ENCODE data around the gene ZNF292. TPM values are rescaled to one million over a fixed set of nuclear protein-coding genes. Genes with fewer than 3 reads are reported as not detected.

ZNF292 gene
- total and polyA plus RNA-seq, 10 of the 15 experiments (the other 5 are each of a cell fraction or from before 2014, with no cell fraction given), result 11.1 to 57.6 (median 30.6) TPM

DNA sequence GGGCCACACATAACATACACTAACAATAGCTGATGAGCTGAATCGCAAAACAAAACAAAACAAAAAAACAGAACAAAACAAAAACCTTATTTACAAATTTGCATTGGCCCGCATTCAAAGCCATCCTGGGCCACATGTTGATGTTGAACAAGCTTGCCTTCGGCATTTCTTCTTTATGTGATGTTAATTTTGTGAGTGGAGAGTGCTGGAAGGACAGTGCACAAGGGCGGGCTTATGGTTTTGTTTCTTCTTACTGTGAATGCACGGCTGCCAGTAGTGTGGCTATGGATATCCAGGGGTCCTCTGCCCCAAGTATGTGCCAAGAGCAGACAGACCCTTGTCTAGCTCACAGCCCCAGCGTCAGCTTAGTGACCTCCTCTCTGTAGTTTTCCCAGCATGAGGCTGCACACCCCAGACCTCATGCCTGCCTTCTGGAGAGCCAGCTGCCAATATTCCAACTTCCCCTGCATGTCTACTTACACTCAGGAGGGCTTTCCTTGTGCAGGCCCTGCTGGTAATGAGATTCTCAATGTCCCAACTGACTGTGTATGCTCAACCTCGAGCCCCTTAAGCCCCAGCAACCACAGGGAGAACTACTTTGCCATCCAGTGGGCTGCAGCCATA lies 24.9 kb downstream of the ZNF292 start (continued):
- TF ChIP-seq CUX1 (IDR thresholded peaks at IDR 0.05; ENCODE audit: insufficient replicate concordance, low read depth, low read length) (no peak), MTA2 (IDR thresholded peaks at IDR 0.05; ENCODE audit: low read depth) (no peak)

- BruUV-seq (replicated peaks), result no TSS peak
- ATAC-seq, result peak; percentile 30
- 0 out of 2 replicates have a peak overlapping the region, but pooled peaks have one; percentile 13 for H3K4me3 ChIP-seq
- SMC1A ChIA-PET (ENCODE audit: uncharacterized antibody, unreplicated experiment), result interaction anchor here (0.8 to 1.5 kb wide), 13 partner anchors 8 to 28 kb away, joined by 3 to 13 read pairs (median 4); partner anchors contain the start of gene ZNF292
- no peak for FAIRE-seq
- H3K27me3 ChIP-seq (replicated peaks in 1 of 2; ENCODE audit: control insufficient read depth in 2 of 2, insufficient read depth in 2 of 2, low read length in 1 of 2), result no peaks in the 10 kb centered on the region
- peaks cover 95% of the 10 kb centered on the region for H3K79me2 ChIP-seq (ENCODE audit: control insufficient read depth, insufficient read depth, low read length)
- peak; percentile 69; the same call in 1 of the 2 replicates for TF ChIP-seq SMARCA5 (IDR thresholded peaks at IDR 0.05)
- TF ChIP-seq ZNF24 (IDR thresholded peaks at IDR 0.05), result peak; percentile 44; the same call in 1 of the 2 replicates
- no peak for TF ChIP-seq POU2F2 (IDR thresholded peaks at IDR 0.05; ENCODE audit: borderline replicate concordance, low read depth, low read length)
- no peak for TF ChIP-seq ZNF384 (IDR thresholded peaks at IDR 0.05; ENCODE audit: borderline replicate concordance, low read depth, low read length)
- no peak for TF ChIP-seq GABPA (IDR thresholded peaks at IDR 0.05; ENCODE audit: low read depth)
- no peak for TF ChIP-seq RAD51 (IDR thresholded peaks at IDR 0.05)
- 0 out of 2 replicates have a peak, but pooled peaks have one; percentile 18 for TF ChIP-seq NR2F1 (conservative IDR thresholded peaks at IDR 0.05)
- TF ChIP-seq ZNF207 (IDR thresholded peaks at IDR 0.05; ENCODE audit: borderline replicate concordance), result no peak
- no peak for TF ChIP-seq CBFB (IDR thresholded peaks at IDR 0.05; ENCODE audit: low read depth)
- TF ChIP-seq LARP7 (IDR thresholded peaks at IDR 0.05), result no peak
- TF ChIP-seq NR2C2 (IDR thresholded peaks at IDR 0.05; ENCODE audit: borderline replicate concordance, control insufficient read depth, insufficient read length, low read depth), result no peak
- no peak for TF ChIP-seq ATF7 (IDR thresholded peaks at IDR 0.05; ENCODE audit: low read depth)
- TF ChIP-seq DPF2 (IDR thresholded peaks at IDR 0.05), result 0 out of 2 replicates have a peak, but pooled peaks have one; percentile 22
- in situ Hi-C loops (cut with MboI), result no loop called here
- RAD21 ChIA-PET (ENCODE audit: unreplicated experiment), result interaction anchor here (0.7 to 1.2 kb wide), 6 partner anchors 8 to 516 kb away, joined by 3 to 8 read pairs (median 4); no protein-coding TSS in a partner anchor
- no peak overlapping the region for H2AFZ ChIP-seq (ENCODE audit: control insufficient read depth, low read depth, low read length)
- H4K20me1 ChIP-seq (ENCODE audit: control insufficient read depth, insufficient read depth), result peaks cover 10% of the 10 kb centered on the region
- CTCF ChIA-PET, result interaction anchor here (1.1 kb wide), 1 partner anchor 103 kb away, joined by 3 read pairs; no protein-coding TSS in a partner anchor
- H3K4me2 ChIP-seq (ENCODE audit: control insufficient read depth, insufficient read depth), result peak overlapping the region; percentile 26
- WGBS (ENCODE audit: insufficient coverage, insufficient replicate concordance, low lambda C conversion rate, missing lambda C conversion rate), result 49% methylated on average over 6 of the region's 6 CpGs
- H3K9me3 ChIP-seq (replicated peaks; ENCODE audit: control insufficient read depth, insufficient read depth, low read length), result no peaks in the 10 kb centered on the region; the same call in 1 of the 3 replicates
- no peak overlapping the region for H3K9ac ChIP-seq (ENCODE audit: control insufficient read depth, insufficient read depth, low read length)
- POLR2A ChIA-PET, result interaction anchor here (0.6 to 1.5 kb wide), 4 partner anchors 9 to 1897 kb away, joined by 5 to 10 read pairs (median 6); no protein-coding TSS in a partner anchor
- intact Hi-C loops (cut with micrococcal nuclease; ENCODE audit: unreplicated experiment), result loop anchor here (2.0 kb wide), 1 partner anchor 15 kb away; no protein-coding TSS in a partner anchor
- peaks cover 21% of the 10 kb centered on the region for H3K4me1 ChIP-seq (ENCODE audit: control insufficient read depth, insufficient read depth, low read length)
- no peak for DNase-seq (ENCODE audit: low read depth, low spot score)
- H3K27ac ChIP-seq (ENCODE audit: control insufficient read depth, insufficient read depth), result peak overlapping the region; percentile 65
- H3K36me3 ChIP-seq (ENCODE audit: control insufficient read depth in 2 of 2, insufficient read depth in 2 of 2, low read length in 1 of 2), result peaks cover 9 to 25% of the 10 kb centered on the region in 2 experiments
These were observed 26.5 kb downstream of the ZNF292 start for GRCh38 chr6:87181903-87182302.
